CD4-positive, alpha-beta T cell treated with Interleukin-1 beta for 1 hour (primary cell): Measurements from ENCODE around the gene DLEC1.

Experiments
- DNase-seq, 2 donors: peaks; one replicate each; pipeline ENCODE4 v3.0.0-alpha.2; 2020 to 2022

The DLEC1 gene

GRCh38 chr3:38088126-38089078, 49.4 kb downstream of the DLEC1 start:
- DNase-seq: no peak

- no peak for DNase-seq
Observed at GRCh38 chr3:38089163-38089562, 50.2 kb downstream of the DLEC1 start.

- DNase-seq: no peak
Observed at GRCh38 chr3:38090453-38090852, 51.4 kb downstream of the DLEC1 start.

- no peak for DNase-seq
Observed at GRCh38 chr3:38094999-38095398, 56.0 kb downstream of the DLEC1 start.

GRCh38 chr3:38095669-38096483, 56.9 kb downstream of the DLEC1 start:
- no peak for DNase-seq

- DNase-seq: no peak
Observed at GRCh38 chr3:38097446-38098375, 58.7 kb downstream of the DLEC1 start.

- DNase-seq: no peak
Observed at GRCh38 chr3:38098376-38098723, 59.3 kb downstream of the DLEC1 start.

- no peak for DNase-seq
Observed at GRCh38 chr3:38099518-38099917, 60.5 kb downstream of the DLEC1 start.

- no peak for DNase-seq
Observed at GRCh38 chr3:38100498-38100897, 61.5 kb downstream of the DLEC1 start.

GRCh38 chr3:38101811-38102443, 62.9 kb downstream of the DLEC1 start:
- DNase-seq: no peak

- DNase-seq: no peak
Observed at GRCh38 chr3:38102444-38102814, 63.4 kb downstream of the DLEC1 start.

GRCh38 chr3:38105525-38105924, 66.5 kb downstream of the DLEC1 start:
- no peak for DNase-seq

- no peak for DNase-seq
Observed at GRCh38 chr3:38107911-38108648, 69.1 kb downstream of the DLEC1 start.

GRCh38 chr3:38108649-38109579, 69.9 kb downstream of the DLEC1 start:
- DNase-seq: no peak

- no peak for DNase-seq
Observed at GRCh38 chr3:38109580-38110313, 70.7 kb downstream of the DLEC1 start.

- DNase-seq: no peak
Observed at GRCh38 chr3:38110314-38111050, 71.5 kb downstream of the DLEC1 start.

GRCh38 chr3:38111201-38111600, 72.2 kb downstream of the DLEC1 start:
- DNase-seq: no peak

- DNase-seq: no peak
Observed at GRCh38 chr3:38111696-38112377, 72.8 kb downstream of the DLEC1 start.
